ENCODE results near the gene KLHL8. TPM values are rescaled to one million over a fixed set of nuclear protein-coding genes. Genes with fewer than 3 reads are reported as not detected.
A peak's percentile ranks its signal among the peaks of the same experiment; 100 is the strongest.
"Not testable (repeated sequence)": the region's sequence is repeated elsewhere in the genome, so short reads cannot be mapped to it uniquely, and the experiment has no call there.

The KLHL8 gene
- total RNA-seq, 2 donors from 2014 or later: 4.3 to 11.2 TPM

- TF ChIP-seq CTCF (conservative IDR thresholded peaks at IDR 0.05): no peak
- H3K27ac ChIP-seq (ENCODE audit: low read depth, low read length): no peak overlapping the region
- 95% methylated on average over 1 of the region's 1 CpG; no CpG with 5 or more reads in 1 of the 2 experiments for WGBS, 2 experiments (ENCODE audit: insufficient coverage in 1 of 2, insufficient read length in 1 of 2)
- Mint-ChIP-seq H3K27ac (no peak overlapping the region), H3K4me3 (no peak overlapping the region), H3K9me3 (no peaks in the 10 kb centered on the region), H3K4me1 (no peaks in the 10 kb centered on the region), H3K27me3 (ENCODE audit: insufficient read depth) (peaks cover 2% of the 10 kb centered on the region), H3K36me3 (ENCODE audit: low read depth) (no peaks in the 10 kb centered on the region)
- H3K4me1 ChIP-seq (ENCODE audit: control insufficient read depth, insufficient read depth, low read length): no peaks in the 10 kb centered on the region
- H3K36me3 ChIP-seq (ENCODE audit: control insufficient read depth, insufficient read depth, low read length): no peaks in the 10 kb centered on the region
- H3K9me3 ChIP-seq (ENCODE audit: control insufficient read depth, low read length): no peaks in the 10 kb centered on the region
- no peak overlapping the region for H3K9ac ChIP-seq (ENCODE audit: extremely low read depth, low read length, poor library complexity, severe bottlenecking)
- no peak overlapping the region for H3K4me3 ChIP-seq (ENCODE audit: low read length)
- DNase-seq: no peak
- H3K27me3 ChIP-seq (ENCODE audit: control insufficient read depth, insufficient read depth, low read length, poor library complexity, severe bottlenecking): no peaks in the 10 kb centered on the region
These were observed 68.7 kb downstream of the KLHL8 start for GRCh38 chr4:87151730-87152129.

GRCh38 chr4:87150498-87151261 is 69.7 kb downstream of the KLHL8 start:
- whole genome bisulfite sequencing, 2 experiments (ENCODE audit: insufficient coverage in 1 of 2, insufficient read length in 1 of 2): 100% methylated on average over 1 of the region's 2 CpGs; no CpG with 5 or more reads in 1 of the 2 experiments
- Histone ChIP-seq H3K9ac (ENCODE audit: extremely low read depth, low read length, poor library complexity, severe bottlenecking) (no peak overlapping the region), H3K9me3 (ENCODE audit: control insufficient read depth, low read length) (no peaks in the 10 kb centered on the region), H3K27ac (ENCODE audit: low read depth, low read length) (no peak overlapping the region), H3K4me3 (ENCODE audit: low read length) (no peak overlapping the region), H3K4me1 (ENCODE audit: control insufficient read depth, insufficient read depth, low read length) (no peaks in the 10 kb centered on the region), H3K27me3 (ENCODE audit: control insufficient read depth, insufficient read depth, low read length, poor library complexity, severe bottlenecking) (no peaks in the 10 kb centered on the region), H3K36me3 (ENCODE audit: control insufficient read depth, insufficient read depth, low read length) (no peaks in the 10 kb centered on the region)
- peak; percentile 93 for TF ChIP-seq CTCF (conservative IDR thresholded peaks at IDR 0.05)
- H3K36me3 Mint-ChIP-seq (ENCODE audit: low read depth): peaks cover 3% of the 10 kb centered on the region
- H3K9me3 Mint-ChIP-seq: no peaks in the 10 kb centered on the region
- DNase-seq: peak; percentile 79
- no peak overlapping the region for H3K4me3 Mint-ChIP-seq
- peaks cover 2% of the 10 kb centered on the region for H3K27me3 Mint-ChIP-seq (ENCODE audit: insufficient read depth)
- H3K4me1 Mint-ChIP-seq: no peaks in the 10 kb centered on the region
- no peak overlapping the region for H3K27ac Mint-ChIP-seq

- TF ChIP-seq CTCF (conservative IDR thresholded peaks at IDR 0.05): no peak
- Histone ChIP-seq H3K36me3 (ENCODE audit: control insufficient read depth, insufficient read depth, low read length) (peaks cover 31% of the 10 kb centered on the region), H3K4me3 (ENCODE audit: low read length) (no peak overlapping the region), H3K9ac (ENCODE audit: extremely low read depth, low read length, poor library complexity, severe bottlenecking) (no peak overlapping the region), H3K27me3 (ENCODE audit: control insufficient read depth, insufficient read depth, low read length, poor library complexity, severe bottlenecking) (no peaks in the 10 kb centered on the region), H3K27ac (ENCODE audit: low read depth, low read length) (no peak overlapping the region), H3K4me1 (ENCODE audit: control insufficient read depth, insufficient read depth, low read length) (no peaks in the 10 kb centered on the region), H3K9me3 (ENCODE audit: control insufficient read depth, low read length) (no peaks in the 10 kb centered on the region)
- Mint-ChIP-seq H3K4me1 (no peaks in the 10 kb centered on the region), H3K27ac (peak overlapping the region; percentile 52), H3K36me3 (ENCODE audit: low read depth) (peaks cover 37% of the 10 kb centered on the region), H3K4me3 (no peak overlapping the region), H3K27me3 (ENCODE audit: insufficient read depth) (no peaks in the 10 kb centered on the region), H3K9me3 (no peaks in the 10 kb centered on the region)
- DNase-seq: no peak
- 92 to 100% methylated on average over 1 to 3 of the region's 3 CpGs for WGBS, 2 experiments (ENCODE audit: insufficient coverage in 1 of 2, insufficient read length in 1 of 2)
These were observed 73.3 kb downstream of the KLHL8 start for GRCh38 chr4:87147116-87147515.

GRCh38 chr4:87145934-87146333 is 74.5 kb downstream of the KLHL8 start:
- H3K9me3 Mint-ChIP-seq; H3K9me3 ChIP-seq (ENCODE audit: control insufficient read depth, low read length); H3K27me3 ChIP-seq (ENCODE audit: control insufficient read depth, insufficient read depth, low read length, poor library complexity, severe bottlenecking); H3K4me1 ChIP-seq (ENCODE audit: control insufficient read depth, insufficient read depth, low read length); H3K27me3 Mint-ChIP-seq (ENCODE audit: insufficient read depth); H3K4me1 Mint-ChIP-seq; H3K4me3 Mint-ChIP-seq; H3K9ac ChIP-seq (ENCODE audit: extremely low read depth, low read length, poor library complexity, severe bottlenecking); H3K27ac ChIP-seq (ENCODE audit: low read depth, low read length); H3K4me3 ChIP-seq (ENCODE audit: low read length); H3K27ac Mint-ChIP-seq; DNase-seq: not testable (repeated sequence)
- peaks cover 42% of the 10 kb centered on the region for H3K36me3 ChIP-seq (ENCODE audit: control insufficient read depth, insufficient read depth, low read length)
- 98 to 100% methylated on average over 5 to 6 of the region's 6 CpGs for WGBS, 2 experiments (ENCODE audit: insufficient coverage in 1 of 2, insufficient read length in 1 of 2)
- H3K36me3 Mint-ChIP-seq (ENCODE audit: low read depth): peaks cover 48% of the 10 kb centered on the region
